ENCODE data around the gene TMEM196.

- TF ChIP-seq CTCF (IDR thresholded peaks at IDR 0.05), result no peak
- no peak for TF ChIP-seq POLR2A (IDR thresholded peaks at IDR 0.05)
Measured at GRCh38 chr7:19744075-19744474, 29.3 kb downstream of the TMEM196 start.

All from right lobe of liver (tissue), 4 donors.